Natural killer cell treated with Interleukin-12 subunit alpha and Interleukin-12 subunit beta and Interleukin-15 and Interleukin-18, amount 100 ng/mL, for 72 hours (primary cell): ENCODE data around the gene NFIA. TPM values are rescaled to one million over a fixed set of nuclear protein-coding genes. Genes with fewer than 3 reads are reported as not detected.
"Not testable (repeated sequence)": the region's sequence is repeated elsewhere in the genome, so short reads cannot be mapped to it uniquely, and the experiment has no call there.

ENCODE experiments used
- ATAC-seq, 2 donors: fragments of 150-1000 bp; cut with Tn5 transposase in 1 of 2; sonication (Bioruptor Pico), chemical (Tn5 transposase) in 1 of 2; 2 replicates each; pipeline ENCODE4 v1.10.0; 2021
- DNase-seq: peaks from one replicate; pipeline ENCODE4 v3.0.0; 2022; ENCODE audit warnings: low spot score
- H3K27ac Mint-ChIP-seq, 2 donors: 1 replicate in 1 of 2; 2 replicates in 1 of 2; pipeline ENCODE4 v1.8.0; 2022; ENCODE audit warnings: mixed read lengths in 2 of 2, mild to moderate bottlenecking in 1 of 2, moderate library complexity in 1 of 2
- H3K27me3 Mint-ChIP-seq, 2 donors: 1 replicate in 1 of 2; 2 replicates in 1 of 2; pipeline ENCODE4 v1.8.0; 2022; ENCODE audit warnings: mixed read lengths in 2 of 2
- H3K36me3 Mint-ChIP-seq: one replicate; pipeline ENCODE4 v1.8.0; 2022; ENCODE audit warnings: mixed read lengths
- H3K4me1 Mint-ChIP-seq, 2 donors: 1 replicate in 1 of 2; 2 replicates in 1 of 2; pipeline ENCODE4 v1.8.0; 2022; ENCODE audit warnings: low read depth in 2 of 2, mixed read lengths in 2 of 2, mild to moderate bottlenecking in 1 of 2
- H3K4me3 Mint-ChIP-seq: one replicate; pipeline ENCODE4 v1.8.0; 2022; ENCODE audit warnings: mixed read lengths
- H3K9me3 Mint-ChIP-seq: 2 replicates; pipeline ENCODE4 v1.8.0; 2022; ENCODE audit warnings: mixed read lengths
- total RNA-seq, 2 donors: library from RNA; stranded (reverse); gene quantifications; one replicate each; pipeline ENCODE4 v1.2.3, GENCODE V29; 2022

NFIA gene
- total RNA-seq, 2 donors from 2014 or later = 0.14 to 7.3 TPM

DNA sequence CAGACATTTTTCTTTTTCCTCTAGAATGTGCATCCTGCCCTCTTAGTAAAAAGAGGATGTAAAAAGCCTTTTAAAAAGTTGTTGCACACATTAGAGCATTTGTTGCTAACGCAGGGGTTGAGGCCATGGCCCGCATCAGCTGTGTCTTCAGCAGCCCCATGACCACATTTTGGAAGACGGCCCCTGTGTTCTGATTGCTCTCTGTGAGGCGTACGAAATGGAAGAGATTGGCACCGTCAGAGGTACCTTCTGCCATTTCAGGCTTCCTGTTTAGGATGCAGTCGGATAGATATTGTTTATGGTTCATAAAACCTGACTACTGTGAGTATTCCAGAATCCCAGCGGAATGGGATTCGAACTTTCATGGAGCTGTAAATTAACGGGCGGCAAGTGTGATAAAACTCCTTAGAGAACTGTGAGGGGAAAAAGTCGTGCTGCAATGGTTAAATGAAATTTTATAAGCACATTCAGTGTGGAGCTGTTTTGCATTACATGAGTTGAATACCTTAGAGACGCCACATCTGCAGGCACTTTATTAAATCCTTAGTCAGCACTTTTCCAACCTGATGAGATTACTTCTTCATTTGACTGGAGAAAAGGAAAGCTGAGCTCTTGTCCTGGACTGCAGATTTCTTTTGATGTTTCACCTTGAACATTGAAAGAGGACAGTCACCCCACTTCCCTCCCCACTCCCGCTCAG lies 368.7 kb downstream of the NFIA start:
- no peaks in the 10 kb centered on the region for H3K36me3 Mint-ChIP-seq
- DNase-seq (no peak), ATAC-seq (no peak)
- no peaks in the 10 kb centered on the region for H3K9me3 Mint-ChIP-seq
- H3K27ac Mint-ChIP-seq = no peak overlapping the region
- H3K27me3 Mint-ChIP-seq = peaks cover 0 to 7% of the 10 kb centered on the region in 2 donors
- peaks cover 10 to 20% of the 10 kb centered on the region in 2 donors for H3K4me1 Mint-ChIP-seq
- no peak overlapping the region for H3K4me3 Mint-ChIP-seq

DNA sequence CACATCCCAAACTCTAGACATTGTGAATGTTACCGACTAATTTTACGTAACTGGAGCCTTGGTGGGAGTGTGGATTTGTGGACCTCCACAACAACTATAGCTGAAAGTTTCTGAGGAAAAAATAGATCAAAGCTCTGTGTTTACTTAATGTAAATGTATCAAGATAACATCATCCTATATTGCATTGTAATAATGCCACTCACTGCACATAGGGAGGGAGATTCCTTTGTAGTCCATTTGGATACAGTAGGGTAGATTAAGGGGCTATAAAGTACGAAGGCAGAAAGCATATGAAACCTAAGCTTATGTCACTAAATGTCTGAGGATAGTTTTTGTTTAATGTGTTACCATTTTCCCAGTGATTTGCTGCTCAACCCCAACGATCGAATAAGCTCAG lies 369.2 kb downstream of the NFIA start:
- Mint-ChIP-seq H3K4me1 (peaks cover 10 to 20% of the 10 kb centered on the region in 2 donors), H3K27me3 (peaks cover 0 to 7% of the 10 kb centered on the region in 2 donors), H3K27ac (no peak overlapping the region), H3K4me3 (no peak overlapping the region), H3K36me3 (no peaks in the 10 kb centered on the region), H3K9me3 (no peaks in the 10 kb centered on the region)
- DNase-seq = no peak
- ATAC-seq = no peak

DNA sequence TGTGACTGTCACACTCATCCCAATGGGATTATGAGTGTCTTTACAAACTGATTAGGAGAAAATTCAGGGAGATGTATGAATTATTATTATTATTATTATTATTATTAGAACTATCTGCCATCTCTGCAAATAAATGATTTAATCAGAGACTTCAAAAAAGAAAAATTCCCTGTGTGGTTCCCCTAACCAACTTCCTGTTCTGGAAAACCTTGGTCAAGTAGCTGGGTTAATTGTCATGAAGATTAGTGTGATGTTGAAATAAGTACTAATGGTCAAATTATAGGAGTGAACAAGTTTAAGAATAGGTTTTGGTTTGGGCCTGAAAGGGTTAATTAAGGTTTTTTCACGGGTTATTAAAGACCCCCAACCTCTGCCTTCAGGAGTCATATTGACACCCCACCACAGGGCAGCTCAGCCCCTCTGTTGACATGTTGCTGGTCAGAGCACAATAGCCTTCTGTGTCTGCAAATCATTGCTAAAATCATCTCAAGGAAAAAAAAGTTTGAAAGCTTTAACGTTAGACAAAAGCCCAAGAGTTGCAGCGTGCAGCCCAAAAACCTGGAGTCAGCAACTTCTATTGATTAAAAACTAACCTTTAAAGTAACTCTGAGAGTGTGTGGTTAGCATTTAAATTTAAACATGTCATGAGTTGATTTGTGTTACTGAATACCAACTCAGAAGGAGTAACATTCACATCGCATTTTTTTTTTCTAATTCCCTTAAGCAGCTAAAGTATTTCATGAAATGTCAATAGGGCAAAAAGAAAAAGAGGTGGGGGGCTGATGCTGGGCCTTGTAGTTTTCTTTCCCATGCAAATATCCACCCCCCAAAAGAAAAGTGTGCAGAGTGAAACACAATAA lies 370.0 kb downstream of the NFIA start:
- peak overlapping the region; percentile 43 for H3K4me3 Mint-ChIP-seq
- H3K27me3 Mint-ChIP-seq = peaks cover 4 to 9% of the 10 kb centered on the region in 2 donors

DNA sequence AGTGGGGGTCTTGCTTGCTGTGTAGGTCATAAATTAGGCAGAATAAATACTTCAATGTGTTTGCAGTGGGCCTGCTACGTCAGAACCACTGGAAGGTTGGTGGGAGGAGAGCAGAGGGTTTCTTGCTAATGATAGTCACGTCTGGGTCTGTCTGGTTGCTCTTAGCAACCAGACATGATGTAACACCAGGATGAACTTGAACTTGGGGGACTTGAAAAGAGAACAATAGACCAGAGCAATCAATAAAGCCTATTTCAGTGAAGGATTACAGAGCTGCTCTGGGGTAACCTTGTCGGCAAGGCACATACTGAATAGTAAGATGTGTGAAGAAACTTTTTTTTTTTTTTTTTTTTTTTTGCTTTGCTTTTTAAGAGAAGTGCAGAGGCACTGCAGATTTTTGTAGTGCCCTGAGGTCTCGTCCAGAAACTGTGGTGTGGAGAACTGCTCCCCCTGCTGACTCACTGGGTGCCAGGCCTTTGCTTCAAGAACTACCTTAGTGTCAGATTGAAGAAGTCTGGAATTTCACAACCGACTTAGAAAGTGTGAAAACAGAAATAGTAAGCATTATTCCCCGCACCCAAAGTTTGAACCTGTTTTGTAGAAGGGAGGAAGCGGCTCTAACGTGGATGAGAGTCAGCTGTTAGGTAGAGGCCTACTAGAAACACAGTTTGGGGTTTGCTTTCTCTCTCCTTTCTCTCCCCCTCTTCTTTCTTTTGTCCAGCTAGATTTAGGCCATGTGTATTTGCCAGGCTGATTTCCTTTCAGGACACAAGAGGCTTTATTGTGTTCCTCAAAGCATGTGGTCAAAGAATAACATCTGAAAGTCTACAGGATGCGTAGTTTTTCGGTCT lies 371.0 kb downstream of the NFIA start:
- Mint-ChIP-seq H3K4me3 (peak overlapping the region; percentile 43), H3K9me3 (no peaks in the 10 kb centered on the region), H3K4me1 (peaks cover 18 to 34% of the 10 kb centered on the region in 2 donors), H3K27ac (peak overlapping the region; percentile 21 to 30), H3K36me3 (no peaks in the 10 kb centered on the region), H3K27me3 (peaks cover 4 to 9% of the 10 kb centered on the region in 2 donors)
- ATAC-seq (peak; percentile 91 to 93), DNase-seq (peak; percentile 75)

More for the DNA sequence above, 370.0 kb downstream of the NFIA start:
- no peak for DNase-seq
- Mint-ChIP-seq H3K9me3 (no peaks in the 10 kb centered on the region), H3K4me1 (peaks cover 13 to 25% of the 10 kb centered on the region in 2 donors), H3K27ac (peak overlapping the region; percentile 21 to 30), H3K36me3 (no peaks in the 10 kb centered on the region)
- ATAC-seq = no peak

DNA sequence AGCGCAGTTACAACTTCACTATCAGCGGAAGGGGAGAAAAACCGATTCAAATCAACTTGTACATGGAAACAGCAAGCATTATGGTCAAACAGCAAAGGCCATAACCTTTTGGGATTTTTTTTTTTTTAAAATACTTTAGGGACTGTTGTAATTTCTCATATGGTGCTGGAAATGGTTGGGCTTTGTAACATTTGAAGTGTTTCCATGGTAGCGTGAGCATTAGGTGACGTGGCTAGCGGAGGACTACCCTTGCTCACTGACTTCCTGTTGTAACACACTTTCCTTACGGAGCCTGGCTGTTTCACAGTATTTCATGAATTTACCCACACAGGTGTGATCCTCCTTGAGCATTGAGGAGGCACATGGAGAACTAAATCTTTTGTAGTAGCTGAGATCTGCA lies 373.0 kb downstream of the NFIA start:
- Mint-ChIP-seq H3K9me3 (no peaks in the 10 kb centered on the region), H3K27me3 (peaks cover 4 to 12% of the 10 kb centered on the region in 2 donors), H3K4me1 (peaks cover 32 to 48% of the 10 kb centered on the region in 2 donors), H3K36me3 (no peaks in the 10 kb centered on the region), H3K4me3 (no peak overlapping the region), H3K27ac (no peak overlapping the region)
- ATAC-seq (no peak), DNase-seq (no peak)

DNA sequence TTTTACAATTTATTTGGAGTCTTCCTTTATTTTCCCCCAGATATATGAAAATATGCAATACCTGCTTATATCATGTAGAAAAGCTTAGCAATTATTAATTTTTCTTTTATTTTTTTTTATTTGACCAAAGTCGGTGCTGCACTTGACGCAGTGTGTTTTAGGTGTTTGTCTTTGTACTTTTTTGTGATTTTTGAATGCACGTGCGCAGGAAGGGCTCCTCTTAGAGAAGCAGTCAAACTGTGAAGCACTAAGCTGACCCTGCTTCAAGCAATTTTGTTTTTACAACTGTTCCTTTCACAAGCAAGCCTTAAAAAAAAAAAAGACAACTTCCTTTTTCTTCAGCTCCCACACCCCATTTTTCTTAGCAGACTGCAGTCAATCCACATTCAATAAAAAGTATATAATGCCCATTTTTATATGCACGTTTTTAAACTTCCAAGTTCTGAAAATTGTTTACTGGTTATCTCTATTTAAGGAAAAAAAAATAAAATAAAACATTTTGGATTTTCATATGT lies 375.2 kb downstream of the NFIA start:
- Mint-ChIP-seq H3K4me1 (peaks cover 32 to 48% of the 10 kb centered on the region in 2 donors), H3K4me3 (no peak overlapping the region), H3K27me3 (peaks cover 4 to 12% of the 10 kb centered on the region in 2 donors), H3K9me3 (no peaks in the 10 kb centered on the region), H3K27ac (no peak overlapping the region), H3K36me3 (no peaks in the 10 kb centered on the region)
- no peak for DNase-seq
- no peak for ATAC-seq

DNA sequence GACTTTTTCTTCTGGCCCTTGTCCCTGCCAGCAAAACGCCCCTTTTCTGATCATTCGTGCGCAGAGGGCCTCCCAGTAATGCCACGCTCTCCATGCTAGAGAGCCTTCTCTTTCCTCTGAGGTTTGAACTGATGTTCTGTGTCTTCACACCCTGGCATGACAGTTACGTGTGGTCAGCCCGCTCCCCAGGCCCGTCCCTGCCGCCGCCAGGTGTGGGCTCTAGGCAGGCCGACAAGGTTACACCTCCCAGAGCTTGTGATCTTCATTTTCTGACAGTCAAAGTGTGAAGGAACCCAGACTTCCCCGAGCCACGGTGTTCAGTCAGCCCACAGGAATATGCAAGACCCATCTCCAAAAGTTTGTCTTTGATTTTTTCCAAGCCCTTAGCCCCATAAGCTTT lies 377.0 kb downstream of the NFIA start:
- Mint-ChIP-seq H3K36me3 (no peaks in the 10 kb centered on the region), H3K9me3 (no peaks in the 10 kb centered on the region), H3K4me3 (peak overlapping the region; percentile 42), H3K27me3 (peaks cover 4 to 12% of the 10 kb centered on the region in 2 donors), H3K27ac (no peak overlapping the region), H3K4me1 (peaks cover 30 to 35% of the 10 kb centered on the region in 2 donors)
- peak; percentile 84 for ATAC-seq
- DNase-seq = peak; percentile 68

DNA sequence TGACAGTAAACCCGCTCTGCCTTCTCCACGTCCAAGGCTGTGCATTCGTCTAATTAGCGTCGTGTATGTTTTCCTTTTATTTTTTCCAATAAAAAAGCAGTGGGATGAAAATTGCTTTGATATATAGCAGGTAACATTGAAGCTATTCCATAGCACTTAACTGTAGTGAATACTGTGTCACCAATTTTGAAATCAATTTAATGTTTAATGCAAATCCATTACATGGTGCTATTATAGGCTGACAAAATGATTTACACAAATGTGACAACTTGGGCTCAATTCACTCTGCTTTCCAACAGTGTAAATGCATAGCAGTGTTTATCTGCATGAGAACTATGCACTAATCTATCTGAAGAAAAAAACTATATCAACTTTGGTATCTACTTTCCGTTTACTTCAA lies 377.8 kb downstream of the NFIA start:
- Mint-ChIP-seq H3K36me3 (no peaks in the 10 kb centered on the region), H3K27ac (no peak overlapping the region), H3K4me3 (no peak overlapping the region), H3K27me3 (peaks cover 4 to 14% of the 10 kb centered on the region in 2 donors), H3K4me1 (peaks cover 30 to 34% of the 10 kb centered on the region in 2 donors), H3K9me3 (no peaks in the 10 kb centered on the region)
- ATAC-seq (no peak), DNase-seq (no peak)

DNA sequence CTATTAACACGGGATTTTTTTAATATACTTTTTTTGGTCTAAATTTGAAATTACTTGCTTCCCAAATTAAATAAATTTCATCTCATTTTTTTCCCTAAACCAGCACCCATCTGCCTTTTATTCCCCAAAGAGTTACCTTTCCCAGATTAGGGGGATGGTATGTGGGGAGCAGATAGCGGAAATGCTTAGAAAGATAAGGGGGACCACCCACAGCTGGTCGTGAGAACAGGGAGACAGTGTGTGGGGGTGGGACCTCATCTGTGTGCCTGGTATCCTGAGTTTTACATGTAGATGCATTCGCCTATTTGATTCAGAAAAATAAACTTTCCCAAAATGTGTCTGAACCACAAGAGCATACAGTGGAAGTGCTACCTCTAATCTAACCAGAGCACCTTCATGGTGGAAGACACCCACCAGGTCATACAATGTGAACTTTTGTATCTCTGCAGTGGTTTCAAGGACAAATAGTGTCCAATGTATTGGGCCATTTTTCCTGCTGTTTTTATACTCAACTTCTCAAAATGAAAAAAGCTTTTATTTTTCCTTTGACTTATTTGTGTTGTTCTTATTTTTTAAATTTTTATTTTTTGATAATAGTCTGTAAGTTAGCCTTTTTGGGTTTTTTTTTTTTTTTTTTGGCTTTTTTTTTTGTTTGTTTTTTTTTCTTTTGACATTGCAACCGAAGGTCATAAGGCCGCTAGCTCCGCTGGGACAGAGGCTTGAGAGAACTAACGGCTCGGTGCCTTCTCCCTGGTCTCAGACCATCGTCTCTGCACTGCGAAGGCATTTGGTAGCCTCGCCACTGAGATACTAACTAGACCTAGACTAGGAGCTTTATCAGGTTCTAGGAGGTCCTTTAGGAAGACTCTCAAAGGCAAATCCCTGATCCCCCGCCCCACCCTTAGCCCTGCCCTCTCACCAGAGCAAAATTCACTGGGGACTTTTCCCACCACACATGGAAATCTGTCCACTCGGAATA lies 379.3 kb downstream of the NFIA start:
- peaks cover 28 to 30% of the 10 kb centered on the region in 2 donors for H3K4me1 Mint-ChIP-seq
- H3K27ac Mint-ChIP-seq = no peak overlapping the region

DNA sequence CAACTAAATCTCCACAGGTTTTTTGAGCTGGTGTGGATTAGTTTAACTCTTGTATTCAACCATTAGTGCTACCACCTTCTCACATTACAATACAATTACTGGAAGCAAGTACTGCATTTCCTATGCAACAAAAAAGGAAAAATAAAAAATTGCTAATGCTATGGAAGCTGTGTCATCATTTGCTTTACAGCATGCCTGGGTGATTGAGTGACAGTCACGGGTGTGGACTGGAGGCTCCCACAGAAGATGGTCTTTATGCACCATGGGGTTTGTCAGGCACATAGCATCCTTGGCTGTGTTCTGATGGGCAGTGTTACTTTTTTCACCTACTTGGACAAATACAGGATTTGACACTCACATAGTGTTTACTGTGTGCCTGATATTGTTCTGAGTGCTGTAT lies 380.3 kb downstream of the NFIA start:
- Mint-ChIP-seq H3K4me1 (peaks cover 21 to 25% of the 10 kb centered on the region in 2 donors), H3K36me3 (no peaks in the 10 kb centered on the region), H3K4me3 (no peak overlapping the region), H3K27ac (no peak overlapping the region), H3K9me3 (no peaks in the 10 kb centered on the region), H3K27me3 (peaks cover 0 to 6% of the 10 kb centered on the region in 2 donors)
- ATAC-seq = no peak
- DNase-seq = no peak

More for the DNA sequence above, 379.3 kb downstream of the NFIA start:
- ATAC-seq (no peak), DNase-seq (no peak)
- H3K27me3 Mint-ChIP-seq = peaks cover 4 to 8% of the 10 kb centered on the region in 2 donors
- no peak overlapping the region for H3K4me3 Mint-ChIP-seq
- no peaks in the 10 kb centered on the region for H3K9me3 Mint-ChIP-seq
- H3K36me3 Mint-ChIP-seq = no peaks in the 10 kb centered on the region

DNA sequence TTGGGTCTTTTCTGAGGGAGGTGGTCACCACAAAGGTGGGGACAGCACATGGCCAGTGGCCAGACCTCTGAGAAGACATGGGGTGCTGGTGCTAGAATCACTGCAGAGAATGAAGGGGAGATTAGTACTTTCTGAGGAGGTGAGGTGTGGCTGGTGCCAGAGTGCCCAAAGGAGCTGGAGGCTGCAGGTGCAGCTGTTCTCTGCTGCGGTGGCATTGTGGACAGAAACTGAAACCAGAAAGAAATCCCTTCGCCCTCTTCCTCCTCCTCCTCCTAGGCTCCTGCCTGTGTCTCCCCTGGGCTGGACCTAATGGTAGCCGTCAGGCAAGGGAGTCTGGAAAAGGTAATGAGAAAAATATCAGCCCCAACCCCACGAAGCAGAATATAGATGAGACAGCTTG lies 380.9 kb downstream of the NFIA start:
- Mint-ChIP-seq H3K36me3 (no peaks in the 10 kb centered on the region), H3K27me3 (peaks cover 0 to 6% of the 10 kb centered on the region in 2 donors), H3K27ac (no peak overlapping the region), H3K4me3 (no peak overlapping the region), H3K4me1 (peaks cover 15 to 21% of the 10 kb centered on the region in 2 donors), H3K9me3 (no peaks in the 10 kb centered on the region)
- ATAC-seq (no peak), DNase-seq (no peak)

DNA sequence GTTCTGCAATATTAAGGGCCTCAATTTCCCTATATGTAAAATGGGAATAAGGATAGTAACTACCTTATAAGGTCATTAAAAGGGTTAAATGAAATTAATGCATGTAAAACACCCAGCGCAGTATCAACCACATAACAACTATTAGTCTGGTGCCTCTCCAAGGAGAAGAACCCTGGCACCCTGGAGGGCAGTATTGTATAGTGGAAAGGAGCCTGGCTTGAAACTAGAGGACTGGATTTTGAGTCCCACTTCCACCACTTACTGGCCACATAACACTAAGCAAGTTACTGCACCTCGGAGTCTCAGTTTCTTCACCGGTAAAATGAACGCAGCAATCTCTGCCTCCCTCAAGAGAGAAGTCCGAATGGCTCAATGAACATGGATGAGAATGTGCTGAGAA lies 385.5 kb downstream of the NFIA start:
- H3K36me3 Mint-ChIP-seq, DNase-seq, H3K27me3 Mint-ChIP-seq, H3K4me3 Mint-ChIP-seq, H3K4me1 Mint-ChIP-seq, ATAC-seq, H3K27ac Mint-ChIP-seq, H3K9me3 Mint-ChIP-seq: not testable (repeated sequence)
